ENCODE results near the gene SMG6.

GRCh38 chr17:2174014-2174413 lies 129.6 kb downstream of the SMG6 start:
- TF ChIP-seq CTCF (IDR thresholded peaks at IDR 0.05; ENCODE audit: low read length): no peak
- TF ChIP-seq EZH2 (IDR thresholded peaks at IDR 0.05; ENCODE audit: borderline replicate concordance, low read length): no peak

Data from OCI-LY1 (cell line).